Renal cortical epithelial cell (primary cell): ENCODE data around the gene NHP2. TPM values are rescaled to one million over a fixed set of nuclear protein-coding genes. Genes with fewer than 3 reads are reported as not detected.
"Not testable (repeated sequence)": the region's sequence is repeated elsewhere in the genome, so short reads cannot be mapped to it uniquely, and the experiment has no call there.

Experiments used
- DNase-seq: peaks from one replicate; pipeline ENCODE4 v3.0.0-alpha.2; 2011; ENCODE audit warnings: low read depth
- total RNA-seq: library from RNA; depleted of rRNA; stranded (reverse); fragments of >200 nt; gene quantifications from 2 replicates; pipeline ENCODE4 v1.2.3, GENCODE V29; 2014

The NHP2 gene
- total RNA-seq = 146 and 242 TPM in 2 replicates

- DNase-seq = peak; percentile 95
Observed at GRCh38 chr5:178153530-178154340, at the start of gene NHP2. Gene NHP2 (minus strand): TSS chr5:178153885. CDS start chr5:178153817, 68 bp downstream.

- DNase-seq = no peak
Observed at GRCh38 chr5:178202541-178202940, 48.9 kb upstream of the NHP2 start.

GRCh38 chr5:178201927-178202235 lies 48.2 kb upstream of the NHP2 start:
- DNase-seq = no peak

GRCh38 chr5:178201221-178201926 lies 47.7 kb upstream of the NHP2 start:
- no peak for DNase-seq

- DNase-seq = no peak
Observed at GRCh38 chr5:178199581-178200434, 46.1 kb upstream of the NHP2 start.

- no peak for DNase-seq
Observed at GRCh38 chr5:178198706-178199105, 45.0 kb upstream of the NHP2 start.

- not testable (repeated sequence) for DNase-seq
Observed at GRCh38 chr5:178198151-178198550, 44.5 kb upstream of the NHP2 start.

GRCh38 chr5:178196986-178197385 lies 43.3 kb upstream of the NHP2 start:
- no peak for DNase-seq

- no peak for DNase-seq
Observed at GRCh38 chr5:178196281-178196812, 42.7 kb upstream of the NHP2 start.

GRCh38 chr5:178194026-178194425 lies 40.3 kb upstream of the NHP2 start:
- no peak for DNase-seq

- DNase-seq = no peak
Observed at GRCh38 chr5:178193251-178193809, 39.6 kb upstream of the NHP2 start.

- no peak for DNase-seq
Observed at GRCh38 chr5:178192787-178193186, 39.1 kb upstream of the NHP2 start.

- DNase-seq = no peak
Observed at GRCh38 chr5:178192244-178192643, 38.6 kb upstream of the NHP2 start.

- no peak for DNase-seq
Observed at GRCh38 chr5:178191661-178192060, 38.0 kb upstream of the NHP2 start.

- DNase-seq = no peak
Observed at GRCh38 chr5:178189433-178189832, 35.7 kb upstream of the NHP2 start.

- no peak for DNase-seq
Observed at GRCh38 chr5:178187014-178187413, 33.3 kb upstream of the NHP2 start, which contains the start of gene GMCL2. Gene GMCL2 (minus strand): TSS chr5:178187371. CDS start chr5:178187299, 72 bp downstream.

GRCh38 chr5:178186427-178186826 lies 32.7 kb upstream of the NHP2 start:
- DNase-seq = no peak

GRCh38 chr5:178182158-178182876 lies 28.6 kb upstream of the NHP2 start:
- DNase-seq = no peak

- DNase-seq = no peak
Observed at GRCh38 chr5:178180141-178180863, 26.6 kb upstream of the NHP2 start.

- DNase-seq = no peak
Observed at GRCh38 chr5:178177569-178177968, 23.9 kb upstream of the NHP2 start.
